ENCODE data around the gene GIN1. TPM values are rescaled to one million over a fixed set of nuclear protein-coding genes. Genes with fewer than 3 reads are reported as not detected.

Gene GIN1
- total RNA-seq, 4 donors from 2014 or later = 8.6 to 14.9 (median 11.6) TPM

- intact Hi-C loops (cut with DNase I) = loop anchor here (10.0 kb wide), 1 partner anchor 253 kb away; no protein-coding TSS in a partner anchor
- no peak for TF ChIP-seq POLR2A (IDR thresholded peaks at IDR 0.05)
- TF ChIP-seq, protein P1, sequence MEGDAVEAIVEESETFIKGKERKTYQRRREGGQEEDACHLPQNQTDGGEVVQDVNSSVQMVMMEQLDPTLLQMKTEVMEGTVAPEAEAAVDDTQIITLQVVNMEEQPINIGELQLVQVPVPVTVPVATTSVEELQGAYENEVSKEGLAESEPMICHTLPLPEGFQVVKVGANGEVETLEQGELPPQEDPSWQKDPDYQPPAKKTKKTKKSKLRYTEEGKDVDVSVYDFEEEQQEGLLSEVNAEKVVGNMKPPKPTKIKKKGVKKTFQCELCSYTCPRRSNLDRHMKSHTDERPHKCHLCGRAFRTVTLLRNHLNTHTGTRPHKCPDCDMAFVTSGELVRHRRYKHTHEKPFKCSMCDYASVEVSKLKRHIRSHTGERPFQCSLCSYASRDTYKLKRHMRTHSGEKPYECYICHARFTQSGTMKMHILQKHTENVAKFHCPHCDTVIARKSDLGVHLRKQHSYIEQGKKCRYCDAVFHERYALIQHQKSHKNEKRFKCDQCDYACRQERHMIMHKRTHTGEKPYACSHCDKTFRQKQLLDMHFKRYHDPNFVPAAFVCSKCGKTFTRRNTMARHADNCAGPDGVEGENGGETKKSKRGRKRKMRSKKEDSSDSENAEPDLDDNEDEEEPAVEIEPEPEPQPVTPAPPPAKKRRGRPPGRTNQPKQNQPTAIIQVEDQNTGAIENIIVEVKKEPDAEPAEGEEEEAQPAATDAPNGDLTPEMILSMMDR (IDR thresholded peaks at IDR 0.05) = no peak
Observed at GRCh38 chr5:103037673-103038455, 82.1 kb downstream of the GIN1 start.

DNA sequence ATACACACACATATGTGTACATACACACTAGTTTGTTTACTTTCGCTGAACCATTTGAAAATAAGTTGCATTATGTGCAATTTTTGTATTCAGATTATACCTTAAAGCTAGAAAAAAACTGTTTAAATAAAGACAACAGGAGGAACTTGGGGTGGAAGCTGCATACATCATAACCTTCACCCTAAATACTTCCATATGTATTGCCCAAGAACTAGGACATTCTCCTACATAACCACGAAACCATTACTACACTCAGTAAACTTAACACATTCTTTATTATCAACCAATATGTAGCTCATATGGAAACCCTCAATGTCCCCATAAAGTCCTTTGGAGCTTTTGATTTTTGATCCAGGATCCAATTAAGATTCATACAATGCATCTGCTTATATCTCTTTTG lies 83.3 kb downstream of the GIN1 start:
- Histone ChIP-seq H3K36me3 (peaks cover 0 to 5% of the 10 kb centered on the region in 2 donors), H3K9me3 (no peaks in the 10 kb centered on the region), H3K4me3 (replicated peaks in 1 of 3) (no peak overlapping the region), H3K27ac (no peak overlapping the region), H3K27me3 (no peaks in the 10 kb centered on the region), H3K4me1 (no peaks in the 10 kb centered on the region)
- TF ChIP-seq, protein P1 (IDR thresholded peaks at IDR 0.05) = no peak
- TF ChIP-seq POLR2A (IDR thresholded peaks at IDR 0.05) = no peak
- 93 to 94% methylated on average over 2 of the region's 2 CpGs for WGBS, 2 donors
- intact Hi-C loops (cut with DNase I) = loop anchor here (10.0 kb wide), 1 partner anchor 252 kb away; no protein-coding TSS in a partner anchor
- no peak for DNase-seq

More at GRCh38 chr5:103037673-103038455, 82.1 kb downstream of the GIN1 start:
- 81 to 89% methylated on average over 4 of the region's 4 CpGs for WGBS, 2 donors
- H3K9me3 ChIP-seq = no peaks in the 10 kb centered on the region
- peaks cover 0 to 2% of the 10 kb centered on the region in 2 donors for H3K36me3 ChIP-seq
- no peak overlapping the region for H3K27ac ChIP-seq
- H3K4me3 ChIP-seq (replicated peaks in 1 of 3) = no peak overlapping the region
- no peaks in the 10 kb centered on the region for H3K27me3 ChIP-seq
- no peak for DNase-seq
- no peaks in the 10 kb centered on the region for H3K4me1 ChIP-seq

Other genes starting within 250 kb of the GIN1 start
- 10 to 100 TPM; 40.1 to 60.8 (median 57.7) TPM for gene PPIP5K2, start 163 bp upstream of the GIN1 start, total RNA-seq
- 10 to 100 TPM in 3 of 4 donors, 1 to 10 TPM in 1; 9.5 to 17.2 (median 14.9) TPM for gene MACIR, start 138.6 kb upstream of the GIN1 start, total RNA-seq

Measured in thyroid gland (tissue), 4 donors.